Keratinocyte (primary cell): ENCODE measurements around the gene DACH1. TPM values are rescaled to one million over a fixed set of nuclear protein-coding genes. Genes with fewer than 3 reads are reported as not detected.

Source experiments
- DNase-seq: peaks from one replicate; pipeline ENCODE4 v3.0.0-alpha.2; 2011; ENCODE audit warnings: low read depth, missing footprints, low spot score
- FAIRE-seq: peaks from 2 replicates; lab custom pipeline; 2011; peaks lifted over from hg19 to GRCh38; lab: Jason Lieb, UNC
- H2AFZ ChIP-seq: 2 replicates; pipeline ENCODE4 v1.6.0; 2012; ENCODE audit warnings: low read length, control low read depth, inconsistent platforms; ENCODE audit not compliant: control insufficient read depth
- H3K27ac ChIP-seq: 2 replicates; pipeline ENCODE4 v1.5.1; 2011; ENCODE audit warnings: low read length; ENCODE audit not compliant: control insufficient read depth, insufficient read depth
- H3K27me3 ChIP-seq: 3 replicates; pipeline ENCODE4 v1.6.0; 2011; ENCODE audit warnings: low read length; ENCODE audit not compliant: control insufficient read depth, insufficient read depth; ENCODE audit errors: extremely low read depth
- H3K36me3 ChIP-seq, 2 experiments: 2 replicates in 1 of 2; 3 replicates in 1 of 2; pipeline ENCODE4 v1.5.1; 2011; ENCODE audit warnings: low read length in 2 of 2, mild to moderate bottlenecking in 1 of 2; ENCODE audit not compliant: control insufficient read depth in 2 of 2, insufficient read depth in 2 of 2; ENCODE audit errors: extremely low read depth in 1 of 2
- H3K4me1 ChIP-seq: 3 replicates; pipeline ENCODE4 v1.5.1; 2011; ENCODE audit warnings: low read length; ENCODE audit not compliant: control insufficient read depth, insufficient read depth; ENCODE audit errors: extremely low read depth
- H3K4me2 ChIP-seq: 3 replicates; pipeline ENCODE4 v1.6.0; 2011; ENCODE audit warnings: low read depth, low read length; ENCODE audit not compliant: control insufficient read depth, insufficient read depth; ENCODE audit errors: extremely low read depth
- H3K4me3 ChIP-seq, 3 experiments: fragments of 200-600 bp in 1 of 3; sonication (generic) in 1 of 3; 2 replicates in 2 of 3; 3 replicates in 1 of 3; pipeline ENCODE4 v1.5.1; 2011 to 2016; ENCODE audit warnings: low read length in 3 of 3, mild to moderate bottlenecking in 3 of 3, control low read depth in 2 of 3, inconsistent platforms in 1 of 3, low read depth in 1 of 3, mixed read lengths in 1 of 3, mixed run types in 1 of 3, moderate library complexity in 1 of 3; ENCODE audit not compliant: control insufficient read depth in 2 of 3, insufficient read depth in 2 of 3; ENCODE audit errors: extremely low read depth in 1 of 3
- H3K79me2 ChIP-seq: 2 replicates; pipeline ENCODE4 v1.6.0; 2012; ENCODE audit warnings: low read length; ENCODE audit not compliant: control insufficient read depth, insufficient read depth
- H3K9ac ChIP-seq: 3 replicates; pipeline ENCODE4 v1.6.0; 2011; ENCODE audit warnings: low read length; ENCODE audit not compliant: control insufficient read depth, insufficient read depth; ENCODE audit errors: extremely low read depth
- H3K9me1 ChIP-seq: 3 replicates; pipeline ENCODE4 v1.6.0; 2011; ENCODE audit warnings: low read length; ENCODE audit not compliant: control insufficient read depth, insufficient read depth; ENCODE audit errors: extremely low read depth
- H3K9me3 ChIP-seq: 2 replicates; pipeline ENCODE4 v1.5.1; 2012; ENCODE audit warnings: low read depth, low read length; ENCODE audit not compliant: control insufficient read depth
- H4K20me1 ChIP-seq: 3 replicates; pipeline ENCODE4 v1.6.0; 2011; ENCODE audit warnings: low read length; ENCODE audit not compliant: control insufficient read depth, insufficient read depth; ENCODE audit errors: extremely low read depth
- EZH2 ChIP-seq: IDR thresholded peaks from one replicate; pipeline ENCODE4 v1.6.1; 2012; ENCODE audit warnings: inconsistent platforms, mild to moderate bottlenecking, low read length, moderate library complexity
- dilution Hi-C: fragments of 300-500 bp; cut with MboI; formaldehyde crosslinking; loops from one replicate; pipeline ENCODE4 v1.7.0; 2020; ENCODE audit warnings: low sequenced_read_pairs; ENCODE audit not compliant: extremely low pct_ligation_motif_present
- polyA plus RNA-seq, 5 experiments: library from polyadenylated mRNA; depleted of rRNA in 3 of 5; stranded (reverse) in 3 of 5; stranded (forward) in 1 of 5; unstranded in 1 of 5; fragments of >200 nt; gene quantifications; 1 replicate in 1 of 5; 2 replicates in 3 of 5; 3 replicates in 1 of 5; pipeline versions ENCODE4 v1.2.1 to v1.2.3, GENCODE V29; 2011 to 2012; ENCODE audit warnings: missing spikeins in 2 of 5, low read depth in 1 of 5, low replicate concordance in 1 of 5
- TF ChIP-seq, protein P1 (sequence below), 3 experiments: IDR thresholded peaks in 1 of 3; conservative IDR thresholded peaks in 1 of 3; optimal IDR thresholded peaks in 1 of 3; 2 replicates in 2 of 3; 3 replicates in 1 of 3; pipeline versions ENCODE3 to v1.5.1; 2011; ENCODE audit warnings: low read length in 3 of 3, mild to moderate bottlenecking in 3 of 3, moderate library complexity in 2 of 3, control low read depth in 1 of 3, inconsistent platforms in 1 of 3; ENCODE audit not compliant: insufficient read depth in 2 of 3; ENCODE audit errors: extremely low read depth in 1 of 3

Gene DACH1
- polyA plus RNA-seq, 1 donor (not counting 4 experiments of a cell fraction or from before 2014, with no cell fraction given): not detected

DNA sequence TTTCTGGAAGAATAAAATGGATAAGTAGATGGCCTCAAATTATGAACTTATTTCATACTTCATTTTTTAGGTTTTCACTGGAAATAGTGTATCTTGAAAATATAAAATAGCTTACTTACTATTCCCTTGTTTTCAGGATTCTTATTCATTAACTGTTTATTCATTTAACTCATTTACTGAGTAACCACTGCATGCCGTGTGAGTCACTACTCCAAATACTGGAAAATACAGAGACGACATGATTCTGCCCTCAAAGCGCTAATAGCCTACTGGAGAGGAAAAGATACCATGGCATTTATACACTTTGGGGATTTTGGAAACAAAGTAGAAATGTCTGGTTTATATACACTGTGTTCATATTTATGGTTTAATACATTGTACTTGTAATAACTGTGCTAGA, 270.9 kb downstream of the DACH1 start:
- no peaks in the 10 kb centered on the region for H3K36me3 ChIP-seq
- no peak overlapping the region for H3K27ac ChIP-seq
- H3K4me2 ChIP-seq: no peak overlapping the region
- H3K4me1 ChIP-seq: no peaks in the 10 kb centered on the region
- H3K4me3 ChIP-seq: no peak overlapping the region
- no peak overlapping the region for H3K9ac ChIP-seq
- H3K9me1 ChIP-seq: no peaks in the 10 kb centered on the region
- DNase-seq: no peak
- FAIRE-seq: no peak
- H3K27me3 ChIP-seq: no peaks in the 10 kb centered on the region
- H4K20me1 ChIP-seq: no peaks in the 10 kb centered on the region
- no peaks in the 10 kb centered on the region for H3K9me3 ChIP-seq
- dilution Hi-C loops: no loop called here
- no peaks in the 10 kb centered on the region for H3K79me2 ChIP-seq
- TF ChIP-seq EZH2: no peak
- TF ChIP-seq, protein P1, sequence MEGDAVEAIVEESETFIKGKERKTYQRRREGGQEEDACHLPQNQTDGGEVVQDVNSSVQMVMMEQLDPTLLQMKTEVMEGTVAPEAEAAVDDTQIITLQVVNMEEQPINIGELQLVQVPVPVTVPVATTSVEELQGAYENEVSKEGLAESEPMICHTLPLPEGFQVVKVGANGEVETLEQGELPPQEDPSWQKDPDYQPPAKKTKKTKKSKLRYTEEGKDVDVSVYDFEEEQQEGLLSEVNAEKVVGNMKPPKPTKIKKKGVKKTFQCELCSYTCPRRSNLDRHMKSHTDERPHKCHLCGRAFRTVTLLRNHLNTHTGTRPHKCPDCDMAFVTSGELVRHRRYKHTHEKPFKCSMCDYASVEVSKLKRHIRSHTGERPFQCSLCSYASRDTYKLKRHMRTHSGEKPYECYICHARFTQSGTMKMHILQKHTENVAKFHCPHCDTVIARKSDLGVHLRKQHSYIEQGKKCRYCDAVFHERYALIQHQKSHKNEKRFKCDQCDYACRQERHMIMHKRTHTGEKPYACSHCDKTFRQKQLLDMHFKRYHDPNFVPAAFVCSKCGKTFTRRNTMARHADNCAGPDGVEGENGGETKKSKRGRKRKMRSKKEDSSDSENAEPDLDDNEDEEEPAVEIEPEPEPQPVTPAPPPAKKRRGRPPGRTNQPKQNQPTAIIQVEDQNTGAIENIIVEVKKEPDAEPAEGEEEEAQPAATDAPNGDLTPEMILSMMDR (optimal IDR thresholded peaks at IDR 0.05 in 1 of 3, IDR thresholded peaks at IDR 0.05 in 1 of 3, conservative IDR thresholded peaks at IDR 0.05 in 1 of 3; ENCODE audit: extremely low read depth in 1 of 3, insufficient read depth in 2 of 3, low read length in 3 of 3): no peak
- no peak overlapping the region for H2AFZ ChIP-seq

DNA sequence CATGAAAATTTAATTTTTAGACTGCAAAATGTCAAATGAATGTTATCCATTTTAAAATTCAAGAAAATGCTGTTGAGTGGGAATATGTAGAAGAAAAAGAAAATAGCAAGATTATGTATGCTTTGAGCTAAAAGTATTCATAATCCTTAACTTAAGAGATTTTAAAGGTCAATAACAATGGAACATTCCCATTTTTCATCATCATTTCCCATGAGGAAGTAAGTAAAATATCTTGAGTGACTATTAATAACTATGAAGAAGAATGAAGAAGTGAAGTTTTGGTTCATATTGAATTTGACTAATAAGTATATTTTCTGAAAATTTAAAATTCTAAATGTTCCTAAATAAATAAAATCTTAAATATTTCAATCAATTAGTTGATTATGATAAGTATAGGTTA, 273.4 kb downstream of the DACH1 start:
- Histone ChIP-seq H3K9me1 (no peaks in the 10 kb centered on the region), H3K4me3 (no peak overlapping the region), H3K4me1 (no peaks in the 10 kb centered on the region), H3K36me3 (no peaks in the 10 kb centered on the region), H3K9me3 (no peaks in the 10 kb centered on the region), H3K79me2 (no peaks in the 10 kb centered on the region), H3K27ac (no peak overlapping the region), H3K4me2 (no peak overlapping the region), H3K27me3 (no peaks in the 10 kb centered on the region), H3K9ac (no peak overlapping the region), H2AFZ (no peak overlapping the region), H4K20me1 (no peaks in the 10 kb centered on the region)
- dilution Hi-C loops: no loop called here
- FAIRE-seq (no peak), DNase-seq (no peak)
- no peak for TF ChIP-seq EZH2
- TF ChIP-seq, protein P1 (optimal IDR thresholded peaks at IDR 0.05 in 1 of 3, IDR thresholded peaks at IDR 0.05 in 1 of 3, conservative IDR thresholded peaks at IDR 0.05 in 1 of 3; ENCODE audit: extremely low read depth in 1 of 3, insufficient read depth in 2 of 3, low read length in 3 of 3): no peak
